CD4-positive, alpha-beta T cell treated with Interleukin-15 for 4 hours (primary cell): ENCODE data around the gene PLOD3.
"Not testable (repeated sequence)": the region's sequence is repeated elsewhere in the genome, so short reads cannot be mapped to it uniquely, and the experiment has no call there.

Source experiments
- DNase-seq: peaks from one replicate; pipeline ENCODE4 v3.0.0-alpha.2; 2020; ENCODE audit warnings: low spot score

PLOD3 gene

DNA sequence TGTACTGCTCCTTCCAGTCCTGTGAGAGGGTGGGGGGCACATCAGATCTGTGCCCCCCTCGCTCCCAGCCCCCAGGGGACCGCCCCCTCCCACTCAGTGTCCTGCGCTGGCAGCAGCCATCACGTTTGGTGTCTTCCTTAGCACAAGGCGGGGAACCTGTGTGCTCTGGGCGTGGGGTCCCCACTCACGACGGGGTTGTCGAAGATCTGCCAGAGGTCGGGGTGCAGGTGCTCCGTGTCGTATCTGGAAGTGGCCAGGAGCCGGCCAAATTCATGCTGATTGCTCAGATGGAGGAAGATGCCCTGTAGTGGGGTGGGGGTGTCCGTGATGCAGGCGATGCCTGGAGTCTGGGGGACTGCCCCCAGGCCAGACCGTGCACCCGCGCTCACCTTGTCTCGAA is 7.2 kb downstream of the PLOD3 start:
- no peak for DNase-seq

DNA sequence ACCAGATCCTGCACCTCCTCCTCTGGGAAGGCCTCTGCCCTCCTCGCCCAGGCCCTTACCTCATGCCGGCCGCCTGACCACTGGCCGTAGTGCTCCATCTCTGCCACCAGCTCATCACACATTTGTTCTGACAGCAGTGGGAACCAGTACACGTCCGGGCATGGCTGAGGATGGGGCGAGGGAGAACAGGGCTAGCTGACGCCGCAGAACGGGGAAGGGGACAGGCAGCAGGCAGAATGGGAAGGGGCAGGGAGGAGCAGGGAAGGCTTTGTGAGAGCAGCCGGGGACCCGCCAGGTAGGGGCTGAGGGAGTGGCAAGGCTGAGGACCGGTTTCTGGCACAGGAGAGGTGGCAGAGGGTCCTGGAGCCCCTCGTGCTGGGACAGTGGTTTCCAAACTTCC is 8.6 kb downstream of the PLOD3 start:
- DNase-seq = no peak

GRCh38 chr7:101207459-101207858 is 9.9 kb downstream of the PLOD3 start:
- DNase-seq = no peak

DNA sequence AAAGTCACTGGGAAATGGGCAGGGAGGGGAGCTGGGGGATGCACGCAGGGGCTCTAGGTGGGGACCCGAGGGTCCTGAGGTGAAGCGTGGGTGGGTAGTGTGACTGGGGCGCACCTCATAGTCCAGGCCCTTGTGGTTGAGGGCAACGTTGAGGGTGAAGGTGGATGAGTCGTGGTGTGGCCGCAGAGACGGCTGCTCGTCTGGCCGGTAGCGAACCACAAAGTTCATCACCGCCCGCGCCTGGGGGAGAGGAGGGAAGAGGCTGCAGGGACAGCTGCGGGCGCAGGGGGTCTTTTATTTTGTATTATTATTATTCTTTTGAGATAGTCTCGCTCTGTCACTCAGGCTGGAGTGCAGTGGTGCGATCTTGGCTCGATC is 10.7 kb downstream of the PLOD3 start:
- no peak for DNase-seq

DNA sequence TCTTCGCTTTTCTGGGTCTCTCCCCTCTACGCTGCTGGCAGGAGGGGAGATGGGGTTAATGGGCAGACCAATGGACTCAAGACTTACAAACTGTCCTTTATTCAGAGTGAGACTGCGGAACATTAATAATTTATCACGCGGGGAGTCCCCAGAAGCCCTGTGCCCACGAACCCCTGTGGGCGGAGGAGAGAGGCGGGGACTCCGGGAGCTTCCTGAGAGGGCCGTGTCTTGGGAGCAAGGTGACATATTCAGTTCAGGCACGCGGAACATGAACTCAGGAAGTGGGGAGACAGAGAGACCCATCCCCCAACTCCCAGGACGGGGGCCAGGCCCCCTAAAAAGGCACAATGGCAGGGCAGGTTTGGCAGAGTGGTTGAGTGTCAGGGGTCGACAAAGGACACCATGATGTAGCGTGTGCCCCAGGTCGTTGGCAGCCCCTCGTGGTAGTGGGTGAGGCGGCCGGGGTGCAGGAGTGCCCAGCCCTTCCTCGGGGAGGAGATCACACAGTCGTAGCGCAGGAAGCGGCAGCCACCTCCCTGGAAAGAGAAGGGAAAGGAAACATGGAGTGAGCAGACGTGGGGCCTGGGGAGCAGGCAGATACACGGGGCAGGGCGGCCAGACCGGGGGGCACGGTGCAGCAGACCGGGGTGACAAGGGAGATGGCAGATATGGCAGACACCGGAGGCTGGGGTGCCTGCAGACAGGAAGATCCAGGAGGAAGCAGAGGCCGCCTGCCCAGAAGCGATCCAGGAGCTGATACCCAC is 11.3 kb downstream of the PLOD3 start:
- no peak for DNase-seq

GRCh38 chr7:101203740-101204738 is 13.3 kb downstream of the PLOD3 start:
- DNase-seq = peak; percentile 44

GRCh38 chr7:101202603-101202918 is 14.8 kb downstream of the PLOD3 start:
- no peak for DNase-seq

GRCh38 chr7:101201695-101202602 is 15.4 kb downstream of the PLOD3 start:
- no peak for DNase-seq

DNA sequence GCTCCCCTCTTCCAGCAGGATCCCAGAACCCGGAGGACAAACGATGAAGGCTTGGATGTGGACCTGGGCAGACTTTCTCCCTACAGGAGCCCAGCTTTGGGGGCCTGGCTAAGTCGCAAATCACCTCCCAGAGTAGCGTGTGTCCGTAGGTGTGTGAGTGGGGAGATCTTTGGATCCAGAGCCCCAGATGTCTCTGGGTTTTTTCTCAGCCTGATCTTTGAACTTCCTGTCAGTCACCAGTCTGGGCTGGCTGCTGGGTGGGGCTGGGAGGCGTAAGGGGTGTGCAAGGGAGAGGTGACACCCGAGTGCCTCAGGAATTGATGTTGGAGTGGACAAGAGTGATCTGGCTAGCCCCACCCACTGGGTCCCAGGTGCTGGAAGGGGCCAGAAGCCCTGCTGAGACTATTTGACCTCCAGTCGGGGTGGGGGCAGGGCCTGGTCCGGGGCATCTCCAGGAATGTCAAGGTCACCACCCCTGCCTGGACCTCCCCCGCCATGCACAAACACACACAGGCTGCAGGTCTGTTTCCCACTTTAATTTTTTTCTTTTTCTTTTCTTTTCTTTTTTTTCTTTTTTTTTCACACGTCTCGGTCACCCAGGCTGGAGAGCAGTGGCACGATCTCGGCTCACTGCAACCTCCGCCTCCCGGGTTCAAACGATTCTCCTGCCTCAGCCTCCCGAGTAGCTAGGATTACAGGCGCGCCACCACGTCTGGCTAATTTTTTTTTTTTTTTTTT is 16.4 kb downstream of the PLOD3 start, which contains the start of gene MOGAT3:
Gene MOGAT3 (minus strand): TSS at position 175 of the 738 bp plus-strand sequence. CDS start 182 bp downstream, outside the sequence.
- DNase-seq = no peak

GRCh38 chr7:101200504-101200861 is 16.9 kb downstream of the PLOD3 start:
- DNase-seq = no peak

- DNase-seq = not testable (repeated sequence)
These were observed 17.9 kb downstream of the PLOD3 start for GRCh38 chr7:101199522-101199921.

GRCh38 chr7:101198476-101198875 is 18.9 kb downstream of the PLOD3 start:
- DNase-seq = no peak

DNA sequence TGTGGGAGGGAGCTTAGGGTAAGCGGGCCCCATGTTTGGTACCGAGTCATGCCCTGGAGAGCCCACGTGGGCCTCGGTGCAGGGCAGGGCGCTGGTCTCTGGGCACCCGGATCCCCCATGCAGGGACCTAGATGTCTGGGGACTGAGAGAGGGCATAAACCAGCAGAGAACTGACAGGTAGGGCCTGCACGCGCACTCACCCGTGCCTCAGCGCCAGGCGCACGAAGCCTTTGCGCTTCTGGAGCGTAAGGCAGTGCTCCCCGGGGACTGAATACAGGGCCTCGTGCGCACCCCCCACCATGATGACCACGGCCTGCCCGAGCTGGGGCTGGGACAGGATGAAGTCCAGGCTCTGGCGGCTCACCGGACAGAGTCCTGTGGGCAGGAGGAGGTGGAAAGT is 19.4 kb downstream of the PLOD3 start:
- DNase-seq = no peak

- no peak for DNase-seq
These were observed 21.5 kb downstream of the PLOD3 start for GRCh38 chr7:101195884-101196283.

GRCh38 chr7:101189109-101189508 is 28.3 kb downstream of the PLOD3 start:
- DNase-seq = no peak

DNA sequence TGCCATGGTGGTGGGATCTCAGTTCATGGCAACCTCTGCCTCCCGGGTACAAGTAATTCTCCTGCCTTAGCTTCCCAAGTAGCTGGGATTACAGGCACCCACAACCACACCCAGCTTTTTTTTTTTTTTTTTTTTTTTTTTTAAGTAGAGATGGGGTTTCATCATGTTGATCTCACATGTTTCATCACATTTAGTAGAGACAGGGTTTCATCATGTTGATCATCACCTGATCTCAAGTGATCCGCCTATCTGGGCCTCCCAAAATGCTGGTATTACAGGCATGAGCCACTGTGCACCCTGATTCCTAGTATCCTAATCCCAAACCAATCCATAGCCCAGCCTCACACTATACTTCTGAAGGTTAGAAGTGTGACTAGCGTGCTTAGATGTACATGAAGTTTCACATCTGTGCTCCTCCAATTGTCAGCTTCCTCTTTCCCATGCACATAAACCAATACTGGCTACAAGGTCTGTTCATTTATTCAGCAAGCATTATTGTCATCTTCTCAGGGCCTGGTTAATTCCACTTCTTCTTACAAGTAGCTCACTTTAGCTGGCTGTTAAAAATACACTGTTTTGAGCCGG is 30.4 kb downstream of the PLOD3 start:
- DNase-seq = no peak

- no peak for DNase-seq
These were observed 31.2 kb downstream of the PLOD3 start for GRCh38 chr7:101186194-101186593.

DNA sequence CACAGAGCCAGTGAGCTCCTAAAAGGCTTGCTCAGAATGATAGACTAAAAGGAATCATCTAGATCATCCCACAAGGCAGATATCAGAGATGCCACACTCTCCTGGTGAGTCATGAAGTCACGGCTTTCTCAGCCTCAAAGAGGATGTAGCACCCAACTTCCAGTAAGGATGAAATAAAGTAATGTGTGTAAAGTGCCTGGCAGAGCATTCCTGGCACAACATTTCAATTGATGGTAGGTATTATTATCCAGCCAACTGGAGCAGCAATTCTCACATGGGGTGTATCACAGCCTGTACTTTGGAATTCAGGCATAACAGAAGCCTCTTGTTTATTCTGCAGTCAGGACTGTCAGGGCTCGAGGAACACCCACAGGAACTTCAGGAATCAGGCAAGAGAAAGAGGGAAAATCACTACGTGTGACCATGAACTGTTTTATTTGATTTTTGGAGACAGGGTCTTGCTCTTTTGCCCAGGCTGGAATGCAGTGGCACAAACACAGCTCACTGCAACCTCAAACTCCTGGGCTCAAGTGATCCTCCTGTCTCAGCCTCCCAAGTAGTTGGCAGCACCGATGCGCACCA is 32.0 kb downstream of the PLOD3 start:
- DNase-seq = no peak

- DNase-seq = no peak
These were observed 37.1 kb downstream of the PLOD3 start, which contains the start of gene NAT16 for GRCh38 chr7:101180130-101180755. Gene NAT16, minus strand, starts transcription at chr7:101180293. Its CDS starts 5,486 bp downstream, at chr7:101174807.

DNA sequence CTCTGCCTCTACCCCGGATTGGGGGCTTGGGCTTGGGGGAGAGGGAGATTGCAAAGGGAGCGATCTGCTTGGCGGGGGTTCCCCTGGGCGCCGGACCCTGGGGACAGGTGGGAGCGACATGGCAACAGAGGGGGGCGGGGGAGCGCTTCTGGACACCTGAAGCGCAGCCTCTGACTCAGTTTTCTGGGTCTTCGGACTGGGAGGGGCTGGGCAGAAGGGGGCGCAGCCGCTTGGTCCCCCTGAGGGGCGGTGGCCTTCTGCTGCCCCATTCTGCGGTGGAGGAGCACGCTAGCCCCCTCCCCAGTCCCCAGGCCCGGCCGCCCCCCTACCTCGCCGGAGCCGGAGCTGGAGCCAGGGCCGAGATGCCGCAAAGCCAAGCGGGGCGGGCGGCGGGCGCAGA is 37.7 kb downstream of the PLOD3 start:
- no peak for DNase-seq
